DMS153 treated with DMSO at 0.1 percent for 48 hours (cell line): ENCODE measurements around the gene CACNA2D4.

Experiments used
- DNase-seq: peaks from one replicate; lab custom pipeline; 2025; ENCODE audit not compliant: unreplicated experiment; lab: John Stamatoyannopoulos, UW

CACNA2D4 gene

DNA sequence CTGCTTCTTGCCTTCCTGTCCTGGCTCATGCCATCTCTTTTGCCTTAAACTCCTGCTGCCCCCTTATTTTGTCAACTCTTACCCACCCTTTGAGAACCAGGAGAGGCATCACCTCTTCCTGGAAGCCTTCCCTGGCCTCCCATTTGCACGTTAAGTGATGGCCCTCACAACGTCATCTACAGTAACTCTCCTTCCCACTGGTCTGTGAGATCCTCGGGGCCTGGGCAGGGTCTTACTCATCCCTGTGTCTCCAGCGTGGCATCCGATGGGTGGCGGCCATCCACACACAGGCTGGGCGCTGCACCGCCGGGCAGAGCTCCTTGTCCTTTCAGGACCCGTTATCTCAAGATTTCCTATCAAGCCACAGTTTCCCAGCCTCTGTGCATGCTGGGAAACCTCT lies 16.8 kb upstream of the CACNA2D4 start:
- DNase-seq: no peak

DNA sequence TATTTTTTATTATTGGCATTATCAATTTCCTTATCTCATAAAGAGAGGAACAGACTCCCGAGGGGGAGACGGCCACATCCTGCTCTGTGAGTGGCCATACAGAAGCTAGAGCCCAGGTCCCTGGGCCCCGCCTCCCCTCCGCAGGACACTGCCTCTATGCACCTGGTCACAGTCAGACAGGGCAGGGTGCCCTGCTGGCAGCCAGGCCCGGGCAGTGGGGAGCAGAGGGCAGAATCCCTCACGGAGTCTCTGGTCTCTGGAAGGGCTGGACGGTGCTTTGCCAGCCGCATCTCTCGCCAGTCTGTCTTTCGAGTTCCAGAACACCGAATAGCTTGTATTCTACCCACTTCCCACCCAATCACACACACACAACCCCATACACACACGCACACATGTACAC lies 16.4 kb upstream of the CACNA2D4 start:
- no peak for DNase-seq

DNA sequence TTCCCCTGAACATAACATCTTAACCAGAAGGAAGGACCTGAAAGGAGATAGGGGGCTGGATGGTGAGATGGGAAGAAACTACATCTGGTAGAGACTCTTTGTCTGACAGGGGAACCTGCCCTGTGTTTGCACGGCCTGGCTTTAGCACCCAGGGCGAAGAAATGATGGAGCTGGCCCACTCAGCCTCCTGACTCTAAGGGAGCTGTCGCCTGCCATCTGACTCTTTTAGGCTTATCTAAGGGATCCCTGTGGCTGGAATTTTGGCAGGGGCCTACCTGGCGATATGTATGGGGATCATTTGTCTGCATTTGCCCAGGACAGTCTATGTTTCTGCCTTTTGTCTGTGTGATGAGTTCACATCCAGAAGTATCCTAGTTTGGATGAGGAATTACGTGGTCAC lies 15.6 kb upstream of the CACNA2D4 start:
- DNase-seq: no peak

- no peak for DNase-seq
These were observed 15.0 kb upstream of the CACNA2D4 start for GRCh38 chr12:1933342-1934051.

DNA sequence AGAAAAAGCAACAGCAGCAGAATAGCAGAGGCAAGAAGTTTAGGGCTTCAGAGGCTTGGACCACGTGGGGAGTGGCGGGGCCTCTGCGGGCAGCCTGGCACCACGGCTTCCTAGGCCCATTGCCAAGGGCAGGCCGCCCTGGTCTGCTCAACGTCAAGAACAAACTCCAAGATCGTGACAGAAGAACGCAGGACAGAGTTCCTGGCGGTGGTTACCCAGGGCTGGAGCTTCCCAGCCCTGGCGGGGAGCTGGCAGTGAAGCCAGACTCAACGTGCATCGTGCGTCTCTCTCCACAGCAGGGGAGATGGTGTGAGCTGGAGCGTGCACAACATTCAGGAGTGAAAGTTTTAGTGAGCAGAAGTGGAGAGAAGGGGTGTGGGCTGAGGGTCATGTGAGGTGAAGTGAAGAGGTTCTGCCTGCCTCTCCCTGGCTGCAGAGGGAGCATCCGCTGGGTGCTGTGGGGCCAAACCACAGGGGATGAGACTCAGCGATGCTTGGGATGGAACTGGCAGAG lies 13.9 kb upstream of the CACNA2D4 start:
- no peak for DNase-seq

GRCh38 chr12:1931642-1932041 lies 13.2 kb upstream of the CACNA2D4 start:
- DNase-seq: no peak

- DNase-seq: no peak
These were observed 12.5 kb upstream of the CACNA2D4 start for GRCh38 chr12:1930803-1931597.

- no peak for DNase-seq
These were observed 11.7 kb upstream of the CACNA2D4 start for GRCh38 chr12:1929985-1930802.

DNA sequence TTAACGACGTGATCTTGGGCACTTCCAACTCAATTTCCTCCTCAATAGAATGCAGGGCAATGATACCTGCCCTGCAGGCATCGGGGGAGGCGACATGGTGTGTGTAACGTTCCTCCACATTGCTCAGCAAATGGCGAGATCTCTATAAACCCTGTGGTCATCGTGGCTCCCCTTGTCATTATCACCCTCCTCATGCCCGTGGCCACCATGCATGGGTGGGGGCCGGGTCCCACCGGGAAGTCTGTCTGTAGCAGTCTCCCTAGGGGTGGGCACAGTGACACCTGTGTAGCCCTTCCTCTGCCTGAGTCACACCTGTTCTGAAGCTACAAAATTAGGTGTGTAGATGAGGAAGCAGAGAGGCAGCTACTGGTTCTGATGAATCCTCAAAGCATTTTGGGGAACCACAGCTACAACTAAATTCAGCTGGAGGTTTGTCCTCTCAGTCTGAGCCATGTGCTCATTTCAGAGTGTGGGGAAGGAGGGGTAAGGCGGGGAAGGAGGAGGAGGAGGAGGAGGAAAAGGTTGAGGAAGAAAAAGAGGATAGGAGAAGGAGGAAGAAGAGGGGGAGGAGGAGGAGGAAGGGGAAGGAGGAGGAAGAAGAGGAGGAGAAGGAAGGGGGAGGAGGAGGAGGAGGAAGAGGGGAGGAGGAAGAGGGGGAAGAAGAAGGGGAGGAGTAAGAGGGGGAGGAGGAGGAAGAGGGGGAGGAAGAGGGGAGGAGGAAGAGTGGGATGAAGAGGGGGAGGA lies 11.0 kb upstream of the CACNA2D4 start:
- DNase-seq: no peak

DNA sequence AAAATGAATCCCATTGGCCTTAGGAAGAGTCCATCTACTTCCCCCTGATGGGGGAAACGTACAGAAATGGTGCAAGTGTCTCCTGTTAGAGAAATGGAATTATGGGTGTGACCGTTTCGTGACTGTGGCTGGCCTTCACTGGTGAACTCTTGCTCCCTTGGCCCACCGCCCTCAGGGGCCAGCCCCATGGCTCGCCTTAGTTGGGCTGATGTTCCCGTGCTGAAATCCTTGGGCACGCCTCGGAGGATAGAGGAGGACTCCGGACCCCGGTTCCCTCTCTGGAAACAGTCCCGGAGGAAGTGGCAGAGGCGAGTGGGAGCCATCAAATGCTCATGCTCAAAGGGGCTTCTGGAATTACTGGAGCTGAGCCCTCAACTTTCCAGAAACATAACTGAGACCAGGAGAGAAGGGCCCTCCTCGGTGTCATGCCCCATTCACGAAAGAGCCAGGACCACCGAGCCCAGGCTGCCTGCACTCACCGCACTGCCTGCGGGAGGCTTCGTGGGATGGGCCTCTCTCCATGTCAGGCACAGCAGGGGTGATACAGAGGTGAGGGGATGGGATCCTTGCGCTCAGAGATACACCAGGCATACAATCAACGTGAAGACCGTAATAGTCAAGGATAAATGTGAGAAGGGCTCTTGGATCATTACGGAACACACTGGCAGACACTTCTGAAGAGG lies 10.1 kb upstream of the CACNA2D4 start:
- no peak for DNase-seq

DNA sequence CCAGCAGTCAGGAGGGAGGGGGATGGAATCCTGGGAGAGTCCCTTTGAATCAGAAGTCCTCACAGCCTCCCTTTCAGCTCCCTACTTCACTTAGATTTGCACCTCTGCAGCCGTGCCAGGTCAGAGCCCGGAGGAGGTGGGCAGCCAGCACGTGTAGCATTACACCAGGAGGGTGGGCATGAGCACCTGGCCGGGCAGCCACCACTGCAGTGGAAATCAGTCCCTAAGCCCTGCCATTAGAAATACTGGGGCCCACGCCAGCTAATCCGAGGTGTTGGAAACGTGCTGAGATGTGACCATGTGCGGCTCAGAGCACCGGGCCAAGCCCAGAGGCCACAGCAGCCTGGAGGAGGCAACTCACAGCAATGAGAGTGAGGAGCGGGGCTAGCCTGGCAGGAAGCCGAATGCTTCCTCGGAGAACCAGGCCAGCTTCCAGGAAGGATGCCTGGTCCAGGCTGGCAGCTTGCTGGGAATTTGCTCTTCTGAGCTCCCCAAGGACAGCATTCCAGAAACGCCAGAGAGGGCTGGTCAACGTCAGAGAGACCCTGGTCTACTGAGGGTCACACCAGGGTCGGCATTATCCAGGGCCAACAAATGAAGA lies 9.4 kb upstream of the CACNA2D4 start:
- no peak for DNase-seq

GRCh38 chr12:1927051-1927680 lies 8.7 kb upstream of the CACNA2D4 start:
- DNase-seq: no peak

GRCh38 chr12:1926251-1926657 lies 7.8 kb upstream of the CACNA2D4 start:
- DNase-seq: no peak

GRCh38 chr12:1925684-1926006 lies 7.2 kb upstream of the CACNA2D4 start:
- DNase-seq: no peak

DNA sequence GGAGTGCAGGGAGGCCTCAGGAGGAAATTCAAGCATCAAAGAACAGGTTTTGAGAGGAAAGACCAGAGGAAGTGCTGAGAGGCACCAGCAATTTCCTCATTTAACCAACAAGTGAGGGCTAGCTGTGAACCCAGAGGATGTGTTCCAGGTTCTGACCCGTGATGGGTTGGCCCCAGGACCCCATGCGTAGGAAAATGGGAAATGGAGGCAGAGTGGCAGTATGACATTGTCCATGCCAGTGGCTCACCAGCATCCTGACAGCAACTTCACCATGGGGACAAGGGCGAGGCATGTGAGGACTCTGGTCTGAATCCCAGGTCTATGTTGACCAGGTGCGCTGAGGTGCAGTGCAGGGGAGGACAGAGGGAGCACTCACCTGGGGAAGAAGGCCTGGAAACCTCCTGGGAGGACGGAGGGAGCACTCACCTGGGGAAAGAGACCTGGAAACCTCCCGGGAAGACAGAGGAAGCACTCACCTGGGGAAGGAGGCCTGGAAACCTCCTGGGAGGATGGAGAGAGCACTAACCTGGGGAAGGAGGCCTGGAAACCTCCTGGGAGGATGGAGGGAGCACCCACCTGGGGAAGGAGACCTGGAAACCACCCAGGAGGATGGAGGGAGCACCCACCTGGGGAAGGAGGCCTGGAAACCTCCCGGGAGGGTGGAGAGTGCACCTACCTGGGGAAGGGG lies 6.7 kb upstream of the CACNA2D4 start:
- DNase-seq: no peak

GRCh38 chr12:1922985-1923384 lies 4.5 kb upstream of the CACNA2D4 start:
- DNase-seq: no peak

GRCh38 chr12:1922075-1922709 lies 3.7 kb upstream of the CACNA2D4 start:
- DNase-seq: no peak

- DNase-seq: no peak
These were observed 2.5 kb upstream of the CACNA2D4 start for GRCh38 chr12:1920971-1921370.
